CD4-positive, alpha-beta T cell treated with Interferon alpha-2 for 1 hour (primary cell): ENCODE data around the gene OR12D1.

Source experiments
- DNase-seq, 2 donors: peaks; one replicate each; pipeline ENCODE4 v3.0.0-alpha.2; 2020 to 2022

OR12D1 gene

GRCh38 chr6:29466241-29466640, 51.5 kb downstream of the OR12D1 start:
- no peak for DNase-seq
